Measurements from ENCODE around the gene HS3ST3A1.
A peak's percentile ranks its signal among the peaks of the same experiment; 100 is the strongest.

Gene HS3ST3A1

GRCh38 chr17:13597723-13598347, 3.9 kb downstream of the HS3ST3A1 start:
- DNase-seq, result peak; percentile 5

DNA sequence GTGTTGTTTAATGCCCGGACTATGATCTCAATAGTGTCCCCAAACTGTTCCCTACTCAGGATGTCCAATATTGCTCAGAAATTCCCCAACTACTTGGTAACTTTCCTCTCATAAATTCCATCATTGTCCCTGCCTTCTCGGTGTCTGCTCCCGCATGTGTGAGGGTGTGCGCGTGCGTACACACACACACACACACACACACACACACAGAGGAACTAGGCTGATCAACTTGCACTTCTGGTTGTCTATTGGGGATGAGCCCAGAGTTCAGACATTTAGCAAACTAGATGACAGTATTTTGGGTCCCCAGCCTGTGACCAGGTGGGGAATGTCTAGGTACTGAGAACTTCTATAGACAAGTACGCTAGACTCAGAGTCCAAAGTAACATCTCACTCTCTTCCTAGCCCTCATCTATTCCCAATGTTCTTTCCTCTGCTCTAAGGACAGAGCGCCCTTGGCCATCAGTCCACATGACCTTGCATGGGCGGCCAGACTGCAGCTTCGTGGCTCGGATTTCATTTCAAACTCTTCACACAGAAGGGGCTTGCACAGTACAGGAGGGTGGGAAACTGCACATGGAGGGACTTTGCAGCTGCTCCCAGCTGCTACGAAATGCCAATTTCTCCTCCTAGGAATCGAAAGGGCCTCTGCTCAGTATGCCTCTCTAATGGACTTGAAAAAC, 5.3 kb downstream of the HS3ST3A1 start:
- DNase-seq, result no peak

- DNase-seq, result no peak
Measured at GRCh38 chr17:13595599-13595899, 6.2 kb downstream of the HS3ST3A1 start.

DNA sequence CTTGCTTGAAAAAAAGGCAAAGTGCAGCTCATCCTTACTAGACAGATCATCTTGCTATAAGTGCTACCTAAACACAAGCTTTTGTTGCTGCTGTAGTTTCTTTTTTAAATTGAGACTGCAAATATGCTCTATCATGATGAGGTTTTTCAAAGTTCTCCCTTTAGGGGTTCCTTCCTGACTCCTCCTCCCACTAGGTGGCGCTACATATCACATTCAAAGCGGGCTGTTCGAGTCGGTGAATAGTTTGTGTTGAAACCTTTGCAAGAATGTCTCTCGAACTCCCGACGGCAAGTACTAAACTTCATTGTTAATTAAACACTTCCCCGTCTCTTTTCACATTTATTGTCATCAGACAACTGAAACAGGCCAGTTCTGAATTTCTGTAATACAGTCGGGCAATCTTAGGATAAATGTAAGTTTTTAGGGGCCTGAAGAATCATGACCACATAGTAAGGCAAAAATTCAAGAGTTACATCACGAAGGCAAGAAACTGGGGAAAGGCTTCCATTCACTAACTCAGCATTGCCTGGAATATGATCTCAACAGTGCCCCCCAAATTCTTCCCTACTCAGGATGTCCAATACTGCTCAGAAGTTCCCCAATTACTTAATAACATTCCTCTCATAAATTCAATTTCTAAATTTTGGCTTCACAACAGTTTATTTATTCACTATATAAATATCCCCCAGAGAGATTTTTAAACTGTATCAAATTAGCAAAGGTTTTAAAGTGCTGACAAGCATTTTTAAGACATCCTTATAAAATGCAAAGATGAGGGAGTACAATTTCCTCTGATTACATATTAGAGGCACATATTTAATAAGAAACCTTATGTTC, 6.7 kb downstream of the HS3ST3A1 start:
- DNase-seq, result peak; percentile 44

GRCh38 chr17:13594310-13594709, 7.4 kb downstream of the HS3ST3A1 start:
- DNase-seq, result no peak

DNA sequence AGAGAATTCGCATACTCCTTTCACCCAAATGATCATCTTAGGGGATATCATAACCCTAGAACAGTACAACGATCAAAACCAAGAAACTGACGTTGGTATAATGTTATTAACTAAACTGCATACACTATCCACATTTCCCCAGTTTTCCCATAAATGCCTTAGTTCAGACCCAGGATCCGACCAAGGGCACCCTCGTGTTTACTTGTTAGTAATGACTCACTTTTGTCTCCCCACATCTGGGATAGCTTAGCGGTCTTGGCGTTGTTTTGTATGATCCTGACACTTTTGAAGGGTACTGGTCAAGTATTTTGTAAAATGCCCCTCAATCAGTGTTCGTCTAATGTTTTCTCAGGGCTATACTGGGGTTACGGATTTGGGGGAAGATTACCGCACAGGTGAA, 8.0 kb downstream of the HS3ST3A1 start:
- no peak for DNase-seq

DNA sequence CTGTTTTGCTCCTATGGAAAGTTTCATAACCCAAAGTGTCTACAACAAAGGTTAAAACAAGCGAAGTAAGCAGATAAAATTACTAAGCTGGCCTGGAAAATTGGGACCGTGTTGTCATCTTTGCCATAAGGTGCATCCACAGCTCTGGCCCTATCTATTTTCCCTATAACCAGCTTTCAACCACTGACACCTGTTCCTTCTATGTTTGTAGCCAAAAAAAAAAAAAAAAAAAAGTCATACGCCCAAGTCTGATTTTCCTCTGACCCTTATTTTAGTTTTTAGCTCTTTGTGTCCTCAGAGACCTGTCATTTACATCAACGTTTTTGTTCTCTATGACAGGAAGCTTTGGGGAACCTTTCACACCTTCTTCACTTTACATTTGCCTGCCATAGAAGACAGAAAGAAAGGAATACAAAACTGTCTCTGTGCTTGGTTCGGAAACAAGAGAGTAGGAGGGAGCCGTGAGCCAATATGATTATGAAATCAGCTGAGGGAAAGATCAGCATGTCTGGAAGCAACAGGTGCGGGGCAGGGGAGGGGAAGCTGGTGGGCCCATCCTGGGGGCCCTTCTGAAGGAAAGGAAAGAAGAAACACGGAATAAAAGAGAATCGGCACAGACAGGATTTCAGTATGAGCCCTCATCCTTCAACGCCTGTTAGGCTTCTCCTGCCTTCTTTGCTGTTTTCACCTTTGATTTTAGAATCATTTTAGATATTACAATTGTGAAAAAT, 8.5 kb downstream of the HS3ST3A1 start:
- no peak for DNase-seq

- DNase-seq, result no peak
Measured at GRCh38 chr17:13592427-13592826, 9.3 kb downstream of the HS3ST3A1 start.

DNA sequence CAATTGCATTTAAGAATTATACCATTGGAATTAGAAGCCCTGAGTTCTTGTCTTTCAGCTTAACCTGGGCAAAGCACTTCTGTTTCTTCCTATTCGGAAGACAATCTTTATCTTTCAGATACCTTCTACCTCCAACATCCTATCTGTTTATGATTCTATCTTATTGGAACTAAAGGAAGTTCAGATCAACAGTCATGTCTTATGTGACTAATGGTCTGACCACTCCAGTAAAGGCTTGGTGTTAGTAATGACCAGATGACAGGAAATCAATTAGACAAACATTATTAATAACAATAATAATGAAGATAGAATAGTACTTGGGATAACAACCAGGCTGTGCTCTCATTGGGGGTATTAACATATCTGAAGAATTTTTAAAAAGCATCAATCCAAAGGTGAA, 11.3 kb downstream of the HS3ST3A1 start:
- no peak for DNase-seq

GRCh38 chr17:13589658-13590057, 12.1 kb downstream of the HS3ST3A1 start:
- DNase-seq, result no peak

DNA sequence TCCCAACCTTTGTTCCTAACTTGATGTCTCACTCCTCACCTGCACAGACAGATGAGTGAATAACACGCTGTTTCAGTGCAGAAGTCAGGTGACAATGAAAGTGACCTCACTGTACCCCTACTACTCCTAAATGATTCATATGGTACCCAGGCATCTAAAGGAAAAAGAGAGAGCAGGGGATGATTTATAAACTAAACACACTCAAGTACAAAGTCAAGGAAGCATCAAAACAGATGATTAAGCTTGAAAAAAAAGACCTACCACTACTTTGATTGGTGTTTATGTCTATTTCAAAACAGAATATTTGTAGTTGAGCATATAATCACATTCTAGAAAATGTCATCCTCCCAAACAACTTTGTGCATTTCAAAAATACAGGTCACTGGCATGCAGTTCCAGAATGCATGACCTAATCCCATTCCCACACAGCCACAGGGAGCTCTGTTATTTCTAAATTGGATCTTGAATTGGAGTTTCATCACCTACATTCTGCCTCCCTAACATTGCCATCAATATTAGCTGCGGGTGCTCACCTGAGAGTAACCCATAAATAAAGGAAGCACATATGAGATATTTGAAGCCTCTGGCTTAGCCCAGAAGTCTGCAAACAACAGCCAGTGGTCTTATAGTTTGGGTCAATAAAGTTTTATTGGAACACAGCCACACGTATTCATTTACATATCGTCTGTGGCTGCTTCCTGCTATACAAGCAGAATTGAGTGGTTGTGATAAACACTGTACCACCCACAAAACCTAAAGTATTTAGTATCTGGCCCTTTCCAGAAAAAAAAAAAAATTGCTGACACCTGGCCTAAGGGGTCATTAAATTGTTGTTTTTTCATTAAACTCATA, 14.0 kb downstream of the HS3ST3A1 start:
- DNase-seq, result no peak

DNA sequence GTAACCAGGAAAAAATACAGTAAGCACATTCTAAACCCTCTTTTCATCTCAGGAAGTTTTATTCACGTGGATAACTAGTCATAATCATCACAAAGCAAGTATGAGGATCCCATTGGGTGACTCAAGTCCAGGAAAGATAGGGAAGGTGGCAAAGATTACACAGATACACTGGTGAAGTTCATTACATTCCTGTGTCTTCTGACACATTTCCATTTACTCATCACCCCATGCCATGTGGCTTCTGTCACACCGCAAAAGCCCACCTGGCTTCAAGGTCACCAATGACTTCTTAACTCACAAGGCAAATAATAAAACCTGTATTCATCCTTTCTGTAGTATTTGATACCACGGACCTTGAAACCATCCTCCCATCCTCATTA, 17.0 kb downstream of the HS3ST3A1 start:
- DNase-seq, result no peak

DNA sequence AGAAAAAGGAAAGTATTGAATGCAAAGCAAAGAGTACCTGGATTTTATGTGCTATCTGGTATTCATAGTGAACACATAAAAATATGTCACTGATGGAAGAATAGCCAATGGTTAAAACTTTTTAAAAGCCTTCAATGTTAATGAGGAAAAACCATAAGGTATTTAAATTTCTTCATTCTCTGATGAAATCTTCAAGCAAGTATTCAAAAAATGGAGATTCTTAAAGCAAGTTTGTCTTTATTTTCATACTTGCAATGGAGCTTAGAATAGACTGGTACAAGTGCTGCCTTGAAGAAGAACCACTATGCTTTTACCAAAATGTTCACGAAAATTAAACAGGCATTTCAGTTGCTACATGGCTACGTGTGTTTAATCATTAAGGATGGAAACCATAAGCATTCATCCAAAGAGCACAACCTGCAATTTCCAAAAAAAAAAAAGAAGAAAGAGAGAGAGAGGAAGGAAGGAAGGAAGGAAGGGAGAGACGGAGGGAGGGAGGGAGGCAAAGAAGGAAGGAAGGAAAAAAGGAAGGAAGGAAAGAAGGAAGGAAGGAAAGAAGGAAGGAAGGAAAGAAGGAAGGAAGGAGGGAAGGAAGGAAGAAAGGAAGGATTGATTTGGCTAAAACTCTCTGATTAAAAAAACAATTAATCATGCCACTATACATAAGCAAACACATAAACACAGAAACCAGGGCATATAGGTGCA, 17.6 kb downstream of the HS3ST3A1 start:
- DNase-seq, result no peak

GRCh38 chr17:13582776-13583547, 18.8 kb downstream of the HS3ST3A1 start:
- no peak for DNase-seq

- DNase-seq, result no peak
Measured at GRCh38 chr17:13581925-13582324, 19.8 kb downstream of the HS3ST3A1 start.

DNA sequence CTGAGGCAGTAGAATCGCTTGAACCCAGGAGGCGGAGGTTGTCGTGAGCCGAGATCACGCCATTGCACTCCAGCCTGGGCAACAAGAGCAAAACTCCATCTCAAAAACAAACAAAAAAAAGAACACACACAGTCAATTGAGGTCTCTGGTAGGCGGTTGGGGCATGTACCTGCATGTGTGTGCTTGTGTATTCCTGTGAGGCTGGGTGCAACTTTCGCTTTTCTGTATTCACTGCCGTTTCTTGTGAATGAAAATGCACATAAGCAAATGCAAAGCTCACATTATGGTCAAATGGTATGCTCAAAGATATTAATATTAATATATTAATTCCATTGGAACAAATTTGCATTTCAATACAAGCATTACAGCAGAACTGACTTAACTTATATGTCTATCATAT, 20.9 kb downstream of the HS3ST3A1 start:
- no peak for DNase-seq

GRCh38 chr17:13576661-13577526, 24.8 kb downstream of the HS3ST3A1 start:
- no peak for DNase-seq

GRCh38 chr17:13575922-13576419, 25.8 kb downstream of the HS3ST3A1 start:
- DNase-seq, result no peak

- no peak for DNase-seq
Measured at GRCh38 chr17:13575466-13575865, 26.3 kb downstream of the HS3ST3A1 start.

- no peak for DNase-seq
Measured at GRCh38 chr17:13572581-13572980, 29.1 kb downstream of the HS3ST3A1 start.

Measured in NCI-H2171 treated with DMSO at 0.1 percent for 48 hours (cell line).